HG03175 (cell line): ENCODE results near the gene ERP29.
"Not testable (repeated sequence)": the region's sequence is repeated elsewhere in the genome, so short reads cannot be mapped to it uniquely, and the experiment has no call there.

ENCODE experiments used
- ATAC-seq: cut with Tn5 transposase; IDR thresholded peaks from one replicate; pipeline ENCODE4 v1.9.1; 2021; ENCODE audit warnings: mild to moderate bottlenecking, moderate library complexity; ENCODE audit not compliant: unreplicated experiment

Gene ERP29

GRCh38 chr12:112012775-112013600 lies at the start of gene ERP29, which contains the start of gene TMEM116:
TSS of gene ERP29 (plus strand) at chr12:112013426. CDS start at chr12:112013466, 40 bp downstream.
TSS of gene TMEM116 (minus strand) at chr12:112013165. CDS start at chr12:112005270, 7,895 bp downstream.
- ATAC-seq = peak; percentile 69

GRCh38 chr12:111964935-111965334 lies 48.3 kb upstream of the ERP29 start:
- ATAC-seq = no peak

- ATAC-seq = no peak
Measured at GRCh38 chr12:111971800-111972199, 41.4 kb upstream of the ERP29 start.

GRCh38 chr12:111975161-111975931 lies 37.9 kb upstream of the ERP29 start:
- ATAC-seq = no peak

- no peak for ATAC-seq
Measured at GRCh38 chr12:111976291-111976690, 36.9 kb upstream of the ERP29 start.

GRCh38 chr12:111976860-111977259 lies 36.4 kb upstream of the ERP29 start:
- ATAC-seq = no peak

- ATAC-seq = no peak
Measured at GRCh38 chr12:111978545-111978944, 34.7 kb upstream of the ERP29 start.

- ATAC-seq = no peak
Measured at GRCh38 chr12:111980598-111980997, 32.6 kb upstream of the ERP29 start.

- ATAC-seq = no peak
Measured at GRCh38 chr12:111981987-111982386, 31.2 kb upstream of the ERP29 start.

- no peak for ATAC-seq
Measured at GRCh38 chr12:111984820-111985219, 28.4 kb upstream of the ERP29 start.

- ATAC-seq = no peak
Measured at GRCh38 chr12:111991535-111991934, 21.7 kb upstream of the ERP29 start.

- ATAC-seq = no peak
Measured at GRCh38 chr12:111991946-111992345, 21.3 kb upstream of the ERP29 start.

- ATAC-seq = no peak
Measured at GRCh38 chr12:111992464-111992863, 20.8 kb upstream of the ERP29 start.

- peak; percentile 53 for ATAC-seq
Measured at GRCh38 chr12:111993292-111994150, 19.7 kb upstream of the ERP29 start.

GRCh38 chr12:111994211-111995111 lies 18.8 kb upstream of the ERP29 start:
- peak; percentile 51 for ATAC-seq

GRCh38 chr12:111995782-111996480 lies 17.3 kb upstream of the ERP29 start:
- ATAC-seq = no peak

GRCh38 chr12:111997300-111997699 lies 15.9 kb upstream of the ERP29 start:
- ATAC-seq = no peak

GRCh38 chr12:111998015-111998414 lies 15.2 kb upstream of the ERP29 start:
- ATAC-seq = no peak

GRCh38 chr12:111999129-111999528 lies 14.1 kb upstream of the ERP29 start:
- not testable (repeated sequence) for ATAC-seq
